ENCODE data around the gene CA5A.
A peak's percentile ranks its signal among the peaks of the same experiment; 100 is the strongest.
"Not testable (repeated sequence)": the region's sequence is repeated elsewhere in the genome, so short reads cannot be mapped to it uniquely, and the experiment has no call there.

The CA5A gene

DNA sequence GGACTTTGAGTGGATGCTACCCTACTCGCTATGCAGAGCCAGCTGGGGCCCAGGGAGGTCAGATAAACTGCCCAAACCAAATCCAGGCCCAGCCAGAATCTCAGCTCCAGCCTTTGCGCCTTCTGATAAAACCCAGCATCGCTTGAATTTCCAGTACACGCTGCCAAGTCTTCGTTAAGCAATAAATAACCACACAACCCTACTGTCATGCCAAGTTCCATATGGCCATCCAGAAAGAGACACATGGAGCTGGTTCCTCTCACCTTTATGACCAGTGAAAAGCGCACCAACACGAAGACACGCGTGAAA, 73.0 kb downstream of the CA5A start:
- DNase-seq, result not testable (repeated sequence)

DNA sequence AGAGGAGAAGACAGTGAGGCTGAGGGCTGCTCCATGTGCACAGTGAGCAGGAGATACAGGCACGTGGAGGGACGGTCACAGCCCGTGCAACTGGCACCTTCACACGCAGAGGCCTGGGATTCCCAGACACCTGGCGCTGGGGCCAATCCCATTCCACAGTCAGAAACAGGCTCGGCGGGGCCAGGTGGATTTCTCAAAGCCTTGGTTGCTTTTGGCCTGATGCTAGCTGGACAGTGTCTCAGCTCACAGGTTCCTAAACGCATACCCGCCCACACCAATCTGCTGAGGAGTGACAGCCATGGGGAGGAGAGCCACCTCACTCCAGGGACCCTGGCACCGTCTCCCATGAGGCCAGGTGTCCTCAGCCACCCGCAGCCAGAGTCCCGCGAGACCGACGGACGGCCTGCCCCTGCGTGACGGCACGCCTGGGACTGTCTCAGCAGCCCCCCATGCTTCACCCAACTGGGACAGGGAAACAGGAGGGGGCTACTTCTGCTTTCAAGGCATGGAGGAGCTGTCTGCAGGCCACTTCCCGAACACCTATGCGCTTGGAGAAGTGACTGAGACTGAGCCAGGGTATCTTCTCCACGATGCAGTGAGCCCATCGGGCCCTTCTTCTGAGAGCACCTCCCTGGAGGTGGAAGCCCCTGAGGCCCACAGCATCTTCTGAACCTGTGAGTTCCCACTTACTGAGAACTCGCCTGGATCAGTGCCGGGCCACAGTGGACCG, 73.6 kb downstream of the CA5A start:
- not testable (repeated sequence) for DNase-seq

DNA sequence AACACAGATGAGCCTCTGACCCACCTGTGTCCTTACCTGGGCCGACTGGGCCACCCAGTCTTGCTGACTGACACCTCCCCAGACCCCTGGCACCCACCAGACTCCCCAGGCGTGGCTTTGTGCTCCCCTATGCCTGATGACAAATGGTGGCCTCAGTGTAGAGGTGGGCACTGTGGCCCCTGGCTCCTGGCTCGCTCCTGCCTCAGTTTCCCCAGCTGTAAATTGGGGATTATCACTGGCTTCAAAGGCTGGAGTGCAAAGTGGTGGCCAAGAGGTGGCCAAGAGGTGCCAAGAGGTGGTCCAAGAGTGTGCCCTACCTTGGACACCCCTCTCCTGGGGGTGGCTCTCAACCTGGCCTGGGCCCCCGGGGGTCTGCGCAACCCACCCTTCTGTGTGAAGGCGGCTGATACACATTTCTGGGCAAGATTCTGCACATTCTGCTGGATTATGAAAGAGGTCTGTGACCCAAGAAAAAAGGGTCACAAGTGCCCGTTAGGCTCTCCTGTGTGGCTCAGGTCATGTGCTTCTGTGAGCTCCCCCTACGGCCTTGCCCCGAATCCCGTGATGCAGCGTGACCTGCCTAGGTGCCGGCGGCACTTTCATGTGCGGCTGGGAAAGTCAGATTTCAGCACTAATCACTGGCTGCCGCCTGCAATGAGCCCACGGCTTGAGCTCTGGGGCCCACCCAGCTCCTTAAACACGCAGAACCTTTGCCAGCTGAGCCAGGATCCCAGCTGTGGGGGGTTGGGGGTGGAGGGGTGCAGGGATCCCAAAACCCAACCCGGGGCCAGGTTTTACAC, 74.8 kb downstream of the CA5A start:
- not testable (repeated sequence) for DNase-seq

DNA sequence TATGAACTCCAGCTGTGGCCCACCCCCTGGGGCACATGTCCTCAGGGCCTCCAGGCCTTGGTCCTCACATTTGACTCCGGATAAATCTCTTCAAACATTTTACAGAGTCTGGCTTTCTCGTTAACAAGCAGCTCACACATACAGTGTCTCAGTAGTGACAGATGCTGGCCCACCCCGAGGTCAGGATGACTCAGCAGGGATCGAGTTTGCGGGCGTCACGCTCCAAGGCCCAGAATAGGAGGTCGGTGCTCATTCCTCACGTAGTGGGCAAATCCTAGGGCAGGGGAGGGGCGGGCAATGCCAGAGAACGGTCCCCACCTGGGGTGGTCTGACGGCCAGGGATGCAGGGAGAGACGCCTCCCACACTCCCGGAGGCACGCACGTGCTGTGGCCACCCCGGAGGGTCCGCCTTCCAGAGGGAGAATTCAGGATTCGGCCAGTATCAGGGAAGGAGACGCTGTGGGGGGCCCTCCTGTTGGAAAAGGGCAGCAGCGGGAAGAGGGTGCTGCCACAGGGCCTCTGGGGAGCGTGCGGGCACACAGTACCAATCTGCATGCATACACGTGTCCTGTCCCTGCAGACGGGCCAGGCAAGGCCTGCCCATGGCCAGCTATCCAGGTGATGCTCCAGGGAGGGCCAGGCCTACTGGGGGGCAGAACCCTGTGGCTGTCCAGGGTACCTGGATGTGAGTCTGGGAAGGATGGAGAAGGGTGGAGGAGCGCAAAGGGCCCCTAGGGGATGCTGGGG, 75.6 kb downstream of the CA5A start:
- DNase-seq, result no peak

DNA sequence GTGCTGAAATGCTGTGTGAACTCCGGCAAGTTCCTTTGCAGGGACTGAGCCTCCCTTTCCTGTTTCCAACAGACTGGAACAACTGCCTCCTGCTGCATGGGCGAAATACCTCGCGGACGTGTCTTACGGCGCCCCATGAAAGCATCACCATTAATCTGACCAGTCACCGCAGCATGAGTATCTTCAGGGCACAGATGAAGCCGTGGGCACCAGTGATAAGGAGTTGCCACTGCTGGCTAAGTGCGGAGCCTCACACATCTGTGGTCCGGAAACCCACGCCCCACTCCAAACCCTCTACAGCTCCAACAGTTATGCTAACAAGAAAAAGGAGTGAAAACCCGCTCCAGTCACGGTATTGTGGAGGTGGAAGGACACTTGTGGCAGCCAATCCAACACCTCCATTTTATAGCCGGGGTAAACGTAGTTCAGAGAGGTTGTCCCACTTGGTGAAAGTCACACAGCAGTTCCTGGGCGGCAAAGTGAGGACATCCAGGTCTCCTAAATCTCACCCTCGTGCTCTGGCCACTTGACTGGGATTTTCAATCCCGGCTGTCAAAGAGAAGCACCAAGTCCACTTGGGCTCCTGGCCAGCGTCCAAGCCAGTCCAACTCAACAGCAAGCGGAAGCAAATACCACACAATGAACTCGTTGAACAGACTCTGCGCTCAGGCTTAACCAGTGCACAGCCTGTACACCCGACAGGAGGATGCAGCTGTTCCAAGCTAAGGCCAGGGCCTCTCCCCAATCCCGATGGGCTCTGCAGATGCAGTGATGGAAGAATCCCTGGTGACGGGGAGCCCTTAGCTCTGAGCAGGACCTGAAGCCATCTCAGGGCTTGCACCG, 78.0 kb downstream of the CA5A start:
- not testable (repeated sequence) for DNase-seq

DNA sequence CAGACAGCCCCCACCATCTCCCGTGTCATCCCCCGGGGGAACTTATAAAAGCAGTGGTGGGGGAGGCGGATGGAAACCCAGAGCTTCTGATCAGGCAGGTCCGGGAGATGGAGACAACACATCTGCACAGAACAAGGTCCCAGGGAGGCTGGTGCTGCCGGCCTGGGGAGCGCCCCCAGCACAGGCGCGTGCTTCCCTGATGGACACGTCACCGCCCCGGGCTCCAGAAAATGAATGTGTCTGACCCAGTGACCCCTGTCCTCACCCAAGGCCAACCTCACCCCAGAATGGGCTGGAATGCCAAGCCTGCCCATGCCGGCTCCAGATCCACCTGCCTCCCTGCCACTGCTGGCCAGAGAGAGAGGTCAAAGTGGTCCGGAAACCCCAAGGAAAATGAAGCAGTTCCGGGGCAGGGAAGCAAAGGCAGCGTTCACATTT, 79.5 kb downstream of the CA5A start:
- no peak for DNase-seq

DNA sequence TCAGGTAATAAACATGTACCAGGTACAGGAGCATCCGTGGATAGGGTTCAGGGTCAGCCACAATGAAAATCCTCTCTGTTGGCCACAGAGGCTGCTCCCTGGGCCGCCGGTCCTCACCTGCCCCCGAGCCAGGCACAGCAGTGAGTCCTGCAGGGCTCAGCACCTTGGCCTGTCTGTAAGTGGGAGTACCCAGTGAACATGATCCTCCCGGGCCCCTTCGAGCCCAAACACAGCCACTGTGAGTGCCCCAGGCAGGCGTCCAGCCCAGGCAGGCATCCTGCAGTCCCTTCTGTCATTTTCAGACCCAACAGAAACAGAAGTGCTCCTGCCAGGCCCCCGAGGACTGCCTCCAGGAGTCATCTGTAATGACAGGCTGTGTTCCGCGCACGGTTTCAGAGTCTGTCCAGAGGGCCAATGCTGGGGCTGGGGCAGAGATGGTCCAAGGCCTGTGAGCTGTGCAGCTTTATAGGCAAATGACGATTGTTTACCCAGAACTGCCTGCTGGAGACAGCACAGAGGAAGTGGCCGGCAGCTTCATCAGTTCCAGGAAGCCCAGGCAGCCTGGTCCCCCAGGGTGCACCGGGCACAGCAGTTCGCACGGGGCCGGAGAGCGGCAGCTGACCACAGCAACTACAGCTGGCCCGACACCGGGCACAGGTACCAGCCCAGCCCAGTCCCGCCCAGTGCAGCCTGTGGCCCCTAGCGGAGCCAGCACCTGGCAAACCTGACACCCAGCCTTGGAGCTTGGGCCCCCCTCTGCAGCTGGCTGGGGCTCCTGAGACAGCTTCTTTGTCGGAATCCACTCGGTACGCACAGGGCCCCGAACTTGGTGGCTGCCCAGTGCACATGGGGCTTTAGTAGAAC, 80.2 kb downstream of the CA5A start:
- DNase-seq, result peak; percentile 50

DNA sequence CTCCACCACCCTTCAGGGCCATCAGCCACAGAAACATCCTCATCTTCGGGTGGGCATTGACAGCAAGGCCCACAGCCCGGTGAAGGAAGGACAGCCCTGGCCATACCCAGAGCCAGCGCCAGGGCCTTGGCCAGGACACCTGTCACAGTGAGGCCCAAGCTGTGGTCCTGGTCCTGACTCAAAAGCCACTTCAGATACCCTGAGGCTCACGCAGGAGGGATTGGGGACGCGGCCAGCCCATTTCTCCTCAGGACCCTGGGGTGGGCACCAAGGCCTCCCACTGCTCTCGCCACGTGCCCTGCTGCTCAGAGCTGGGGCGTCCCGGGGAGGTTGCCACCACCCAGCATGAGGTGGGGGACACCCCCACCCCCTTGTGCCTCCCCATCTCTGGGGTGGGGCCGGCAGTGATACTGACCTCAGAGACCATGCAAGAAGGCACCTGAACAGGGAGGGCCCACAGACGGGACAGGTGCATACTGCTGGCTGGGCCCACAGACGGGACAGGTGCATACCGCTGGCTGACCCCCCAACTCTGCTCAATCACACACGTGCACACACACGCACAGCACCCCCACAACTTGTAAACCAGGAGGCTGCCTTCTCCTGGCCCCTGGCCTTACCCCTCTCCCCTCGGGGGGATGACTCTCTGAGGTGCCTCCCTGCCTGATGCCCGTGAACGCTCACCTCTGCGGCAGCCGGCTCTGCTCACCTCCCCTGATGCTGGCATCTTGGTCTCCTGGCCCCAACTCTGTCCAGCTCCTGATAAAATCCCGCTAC, 81.2 kb downstream of the CA5A start:
- no peak for DNase-seq

DNA sequence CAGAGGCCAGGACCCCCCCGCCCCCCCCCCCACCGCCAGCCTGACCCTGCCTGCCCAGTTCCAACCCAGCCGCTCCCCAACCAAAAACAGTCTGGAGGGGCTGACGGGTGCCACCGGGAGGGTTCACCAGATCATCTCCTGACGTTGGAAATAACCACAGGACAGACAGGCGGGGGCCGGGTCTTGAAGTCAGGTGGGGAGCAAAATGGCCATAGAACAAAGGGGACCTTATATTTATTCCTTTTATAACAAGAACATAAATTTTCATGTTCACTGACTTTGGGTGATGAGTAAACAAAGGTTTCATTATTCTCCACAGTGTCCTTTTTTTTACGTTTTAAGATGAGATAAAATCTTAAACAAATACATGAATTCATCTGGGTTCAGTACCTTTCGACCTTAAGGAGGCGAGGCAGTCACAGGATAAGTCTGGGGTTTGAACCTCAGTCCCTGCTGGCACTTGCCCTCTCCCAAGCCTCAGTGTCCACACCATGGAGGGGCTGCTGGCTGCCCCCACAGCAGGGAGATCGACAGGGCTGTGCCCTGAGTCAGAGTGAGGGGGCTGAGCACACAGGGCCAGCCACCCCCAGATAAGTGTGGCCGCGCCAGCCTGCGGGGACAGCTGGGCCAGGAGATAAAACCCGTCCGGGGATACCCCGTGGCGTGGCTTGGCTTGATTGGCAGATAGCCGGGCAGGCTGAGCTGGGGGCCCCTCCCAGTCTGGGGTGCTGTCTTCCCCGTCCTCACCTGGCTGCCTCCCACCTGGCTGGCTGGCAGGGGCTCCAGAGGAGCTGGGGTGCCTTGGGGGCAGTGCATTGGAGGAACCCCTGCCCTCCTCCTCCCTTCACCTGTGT, 82.0 kb downstream of the CA5A start:
- DNase-seq, result no peak

DNA sequence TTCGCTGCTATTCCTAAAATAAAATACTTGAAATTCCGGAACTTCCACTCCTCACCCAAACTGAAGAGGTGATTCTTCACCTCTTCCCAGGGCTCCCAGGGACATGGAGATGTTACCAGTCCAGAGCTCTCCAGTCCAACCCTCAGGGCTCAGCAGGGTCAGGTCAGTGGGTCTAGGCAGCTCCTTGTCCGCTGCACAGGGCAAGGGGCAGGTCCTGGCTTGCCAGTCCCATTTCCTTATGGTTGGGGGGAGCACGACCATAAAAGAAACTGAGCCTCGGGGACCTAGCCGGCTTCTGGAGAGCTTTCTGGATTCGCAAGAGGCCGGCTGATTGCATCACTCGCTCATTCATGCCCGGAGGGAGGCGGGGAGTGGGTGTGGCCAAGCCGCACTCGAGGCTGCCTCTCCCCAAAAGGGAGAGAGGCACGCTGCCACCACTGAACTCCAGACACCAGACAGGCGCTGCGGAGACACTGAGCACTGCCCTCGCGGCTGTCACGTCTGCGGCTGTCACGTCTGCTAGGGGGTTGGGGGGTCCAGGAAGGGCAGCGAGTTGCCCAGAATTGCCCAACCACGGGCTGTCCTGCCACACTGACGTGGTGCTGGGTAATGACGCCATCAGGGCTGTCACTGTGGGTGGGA, 82.8 kb downstream of the CA5A start:
- DNase-seq, result peak; percentile 82

DNA sequence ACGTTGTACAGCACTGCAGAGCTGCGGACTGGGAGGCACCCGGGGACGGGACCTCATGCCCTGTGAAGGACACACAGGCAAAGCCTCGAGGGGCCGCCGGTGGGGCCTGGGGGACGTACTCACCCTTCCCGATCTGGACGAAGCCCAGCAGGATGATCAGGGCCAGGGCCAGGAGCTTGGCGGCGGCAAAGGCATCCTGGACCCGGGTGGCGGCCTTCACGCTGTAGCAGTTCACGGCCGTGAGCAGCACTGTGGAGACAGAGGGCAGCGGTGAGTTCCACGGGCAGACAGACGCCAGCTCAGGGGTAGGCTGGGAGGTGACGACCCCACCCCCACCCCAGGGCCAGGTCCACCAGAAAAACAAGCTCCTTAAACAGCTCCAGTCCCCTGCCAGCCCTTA, 84.7 kb downstream of the CA5A start:
- DNase-seq, result no peak

DNA sequence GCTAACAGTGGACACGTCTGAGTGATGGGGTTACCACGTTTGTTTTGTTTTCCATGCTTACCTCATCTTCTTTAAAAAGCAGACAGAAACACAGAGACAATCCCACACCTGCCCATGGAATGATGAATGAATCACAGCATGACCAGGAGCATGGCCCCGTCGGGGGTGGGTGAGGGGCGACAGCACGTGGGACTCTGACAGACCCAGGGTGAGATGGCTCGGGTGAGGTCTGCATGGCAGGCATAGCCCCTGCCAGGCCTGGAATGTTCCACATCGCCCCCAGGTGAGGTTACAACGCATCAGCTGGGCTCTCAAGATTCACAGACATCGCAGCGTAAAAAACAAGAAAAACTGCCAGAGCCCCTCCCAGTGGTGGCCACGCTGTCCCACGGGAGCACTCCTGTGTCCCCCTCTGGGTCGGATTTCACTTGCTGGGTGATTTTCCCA, 85.2 kb downstream of the CA5A start:
- DNase-seq, result no peak

DNA sequence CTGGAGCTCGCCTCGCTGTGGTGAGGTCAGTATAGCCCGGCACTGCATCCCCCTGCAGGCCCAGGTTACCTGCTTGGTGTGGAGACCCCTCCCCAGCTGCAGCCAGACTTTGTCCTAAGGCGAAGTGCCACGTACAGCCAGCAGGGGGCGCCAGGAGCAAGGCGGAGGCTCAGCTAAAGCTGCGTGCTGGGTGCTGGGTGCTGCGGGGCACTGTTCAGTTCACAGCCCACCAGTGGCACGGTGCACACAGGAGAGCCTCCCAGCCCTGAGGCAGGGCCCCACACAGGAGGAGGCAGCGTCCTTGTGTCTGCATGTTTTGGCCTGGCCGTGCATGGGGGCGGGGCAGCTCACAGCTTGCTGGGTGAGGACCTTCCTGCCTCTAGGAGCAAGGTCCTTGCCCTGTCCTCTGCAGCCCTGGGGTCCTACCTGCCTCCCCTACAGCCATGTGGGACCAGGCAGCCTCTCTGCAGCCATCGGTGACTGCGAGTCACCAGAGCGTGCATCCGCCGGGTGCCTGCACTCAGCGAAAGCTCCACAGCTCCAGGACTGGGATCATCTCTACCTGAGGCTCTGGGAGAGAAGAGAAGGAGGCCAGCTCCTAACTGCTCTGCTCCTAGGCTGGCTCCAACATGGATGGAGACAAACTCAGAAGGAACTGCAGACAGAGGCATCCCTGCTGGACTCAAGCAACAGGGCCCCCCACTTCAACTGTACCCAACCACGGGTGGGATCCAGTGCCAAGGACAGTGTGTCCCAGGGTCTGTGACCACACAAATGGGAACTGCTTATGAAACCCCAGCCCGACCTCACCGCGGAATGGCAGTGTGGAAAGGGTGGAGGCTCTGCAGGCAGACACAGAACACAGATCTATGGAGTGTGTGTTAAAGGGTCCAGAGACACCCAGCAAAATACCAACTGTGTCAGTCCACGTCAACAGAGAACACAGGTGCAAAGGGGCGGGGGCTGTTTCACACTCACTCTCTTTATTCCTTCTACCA, 86.0 kb downstream of the CA5A start:
- DNase-seq, result peak; percentile 62

DNA sequence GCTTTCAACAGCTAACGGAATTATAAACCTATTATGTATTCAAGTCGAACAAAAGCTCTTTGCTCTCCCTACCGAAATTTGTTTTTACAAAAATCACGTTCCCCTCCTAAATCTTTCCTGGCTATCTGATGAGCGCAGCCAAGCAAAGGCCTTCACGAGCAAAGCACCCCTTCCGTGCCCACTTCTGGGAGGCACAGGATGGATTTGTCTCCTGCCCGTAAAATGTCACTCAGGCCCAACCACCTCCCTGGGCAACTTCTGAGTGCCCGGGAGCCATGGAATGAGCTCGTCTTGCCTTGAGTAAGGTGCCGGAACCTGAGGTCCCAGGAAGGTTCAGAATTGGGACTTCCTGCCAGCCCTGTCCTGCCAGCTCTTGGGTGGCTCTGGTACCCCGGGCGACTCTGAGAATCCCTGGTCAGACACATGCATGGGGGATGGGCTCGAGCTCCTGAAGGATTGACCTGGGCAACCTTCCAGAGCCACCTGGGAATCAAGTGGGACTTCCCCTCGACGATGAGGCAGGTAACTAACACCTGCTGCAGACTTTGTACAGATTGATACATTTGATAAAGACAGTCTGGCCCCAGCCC, 86.8 kb downstream of the CA5A start:
- no peak for DNase-seq

DNA sequence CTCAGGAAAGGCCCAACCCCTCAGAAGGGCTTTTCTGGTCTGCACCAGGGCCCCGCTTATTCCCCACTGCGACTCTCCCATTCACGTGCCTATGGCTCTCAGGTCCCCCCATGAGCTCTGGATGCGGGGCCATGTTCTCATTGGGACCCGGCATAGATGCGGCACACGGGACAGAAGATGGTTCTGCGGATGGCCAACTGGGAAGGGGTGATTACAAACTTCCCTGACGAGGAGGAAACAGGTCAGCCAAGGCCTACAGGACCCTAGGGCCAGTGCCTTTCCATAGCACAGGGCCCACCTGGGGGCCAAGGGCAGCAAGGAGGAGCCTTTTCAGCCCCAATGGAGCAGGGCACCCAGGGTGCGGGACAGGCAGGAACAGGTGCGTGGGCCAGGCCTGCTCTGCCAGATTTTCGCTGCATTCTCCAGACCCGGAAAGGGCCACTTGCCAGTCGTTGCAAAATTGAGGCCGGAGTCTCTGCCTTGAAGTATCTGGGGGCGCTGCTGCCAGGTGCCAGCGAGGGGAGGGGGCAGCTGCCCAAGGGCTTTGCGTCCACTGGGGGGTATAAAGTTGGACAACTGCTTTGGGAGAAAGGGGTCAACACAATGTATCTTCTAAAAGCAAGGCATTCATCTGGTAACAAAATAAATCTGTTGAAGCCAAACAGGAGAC, 87.5 kb downstream of the CA5A start:
- DNase-seq, result no peak

DNA sequence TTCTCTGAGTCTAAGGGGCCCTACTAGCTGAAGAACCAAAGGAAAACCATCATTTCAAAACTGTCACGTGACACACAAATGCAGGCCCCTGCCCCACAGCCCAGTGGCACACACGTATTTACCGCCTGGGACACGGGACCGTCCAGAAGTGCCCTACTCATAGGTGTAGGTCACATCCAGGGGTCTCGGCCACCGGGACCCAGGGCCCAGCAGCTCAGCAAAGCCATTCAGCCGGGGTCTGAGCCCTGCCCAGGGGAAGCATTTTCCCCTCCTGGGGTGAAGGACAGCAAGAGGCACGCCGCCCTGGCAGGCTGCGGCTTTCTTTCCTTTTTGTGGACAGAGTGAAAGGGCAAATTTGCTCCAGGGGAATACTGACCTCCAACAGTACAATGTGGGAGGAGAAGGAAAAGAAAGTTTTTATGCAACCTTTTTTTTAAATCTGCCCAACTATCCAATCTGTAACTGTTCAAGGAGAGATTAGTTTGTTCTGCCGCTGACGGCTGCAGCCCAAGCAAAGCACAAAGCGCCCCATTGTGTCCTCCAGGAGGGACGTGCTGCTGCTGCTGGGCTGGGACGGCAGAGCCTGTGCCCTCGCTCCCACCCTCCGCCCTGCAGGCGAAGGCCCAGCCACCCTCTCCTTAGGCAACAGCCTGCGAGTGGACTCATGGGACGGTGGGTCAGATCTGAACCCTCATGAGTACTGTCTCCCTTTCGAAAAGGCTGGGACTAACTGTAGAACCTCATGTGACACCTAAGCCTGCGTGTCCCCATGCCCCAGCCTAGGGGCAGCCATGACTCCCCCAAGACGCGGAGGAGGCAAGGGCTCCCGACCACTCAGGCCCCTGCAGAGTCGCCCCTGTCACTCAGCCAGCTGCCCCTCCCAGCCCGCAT, 88.3 kb downstream of the CA5A start:
- no peak for DNase-seq
